HUES64 (cell line): Measurements from ENCODE around the gene WNT9A.
A peak's percentile ranks its signal among the peaks of the same experiment; 100 is the strongest.

Experiments used
- H3K27ac ChIP-seq: 2 replicates; pipeline ENCODE4 v1.7.0; 2013; ENCODE audit warnings: low read depth, low read length, inconsistent platforms
- H3K27me3 ChIP-seq: 2 replicates; pipeline ENCODE4 v1.6.1; 2013; ENCODE audit warnings: mild to moderate bottlenecking, low read length; ENCODE audit not compliant: insufficient read depth
- H3K36me3 ChIP-seq: 2 replicates; pipeline ENCODE4 v1.6.1; 2013; ENCODE audit warnings: mild to moderate bottlenecking, low read length; ENCODE audit not compliant: insufficient read depth
- H3K4me1 ChIP-seq: 2 replicates; pipeline ENCODE4 v1.6.1; 2013; ENCODE audit warnings: mild to moderate bottlenecking, low read length, moderate library complexity; ENCODE audit not compliant: insufficient read depth
- H3K4me3 ChIP-seq: 2 replicates; pipeline ENCODE4 v1.5.1; 2013; ENCODE audit warnings: mild to moderate bottlenecking, low read length, moderate library complexity
- H3K9ac ChIP-seq: 2 replicates; pipeline ENCODE4 v1.6.1; 2013; ENCODE audit warnings: mild to moderate bottlenecking, low read depth, low read length
- H3K9me3 ChIP-seq: 2 replicates; pipeline ENCODE4 v1.6.1; 2013; ENCODE audit warnings: low read depth, low read length; ENCODE audit not compliant: insufficient read depth
- WGBS: fragments of 150-250, 120-280 bp; methylation state at CpG from one replicate; pipeline ENCODE4 v1.1.7; 2013; ENCODE audit warnings: missing lambda C conversion rate; 5-methylcytosine and 5-hydroxymethylcytosine counted together

The WNT9A gene

DNA sequence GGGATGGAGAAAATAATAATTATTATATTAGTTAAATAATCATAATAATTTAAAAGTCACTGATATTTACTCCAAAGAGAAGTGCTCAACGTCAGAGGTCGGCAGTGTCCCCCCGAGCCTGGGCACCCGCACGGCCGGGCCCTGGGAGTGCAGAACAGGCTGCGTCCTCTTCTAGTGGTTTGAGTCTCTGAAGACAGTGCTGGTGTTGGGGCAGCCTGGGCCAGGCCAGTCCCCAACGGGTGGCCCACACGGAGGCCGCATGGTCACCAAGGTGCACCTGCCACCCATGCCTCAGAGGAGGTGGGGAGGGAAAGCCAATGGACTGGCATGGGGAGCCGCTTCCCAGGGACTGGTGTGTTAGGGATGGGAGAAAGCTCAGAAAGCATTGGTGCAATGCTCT lies 27.3 kb downstream of the WNT9A start:
- Histone ChIP-seq H3K27ac (no peak overlapping the region), H3K27me3 (no peaks in the 10 kb centered on the region), H3K9ac (no peak overlapping the region), H3K9me3 (no peaks in the 10 kb centered on the region), H3K4me3 (no peak overlapping the region), H3K4me1 (no peaks in the 10 kb centered on the region; the same call in 1 of the 2 replicates), H3K36me3 (no peaks in the 10 kb centered on the region)
- WGBS = 92% methylated on average over 11 of the region's 11 CpGs

DNA sequence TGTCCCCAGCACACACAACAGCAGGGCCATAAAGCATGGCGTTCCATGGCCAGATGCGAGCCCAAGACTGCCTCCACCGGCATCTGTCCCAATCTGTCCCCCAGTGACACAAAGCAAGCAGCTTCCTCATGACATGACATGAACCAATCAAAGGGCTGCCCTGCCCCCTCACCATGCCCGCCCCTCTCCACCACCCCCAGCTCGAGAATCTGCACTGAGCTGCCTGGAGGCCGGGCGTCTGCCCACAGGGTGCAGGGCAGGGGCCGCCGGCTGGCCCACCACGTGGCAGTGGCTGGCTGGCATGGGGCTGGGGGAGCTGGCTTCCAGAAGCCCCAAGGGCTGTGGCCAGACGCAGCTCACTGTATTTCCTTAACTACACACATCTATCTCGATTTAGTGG lies 27.8 kb downstream of the WNT9A start:
- Histone ChIP-seq H3K27ac (no peak overlapping the region), H3K4me3 (no peak overlapping the region), H3K4me1 (no peaks in the 10 kb centered on the region; the same call in 1 of the 2 replicates), H3K9me3 (no peaks in the 10 kb centered on the region), H3K9ac (no peak overlapping the region), H3K36me3 (no peaks in the 10 kb centered on the region), H3K27me3 (no peaks in the 10 kb centered on the region)
- WGBS = 31% methylated on average over 11 of the region's 12 CpGs

DNA sequence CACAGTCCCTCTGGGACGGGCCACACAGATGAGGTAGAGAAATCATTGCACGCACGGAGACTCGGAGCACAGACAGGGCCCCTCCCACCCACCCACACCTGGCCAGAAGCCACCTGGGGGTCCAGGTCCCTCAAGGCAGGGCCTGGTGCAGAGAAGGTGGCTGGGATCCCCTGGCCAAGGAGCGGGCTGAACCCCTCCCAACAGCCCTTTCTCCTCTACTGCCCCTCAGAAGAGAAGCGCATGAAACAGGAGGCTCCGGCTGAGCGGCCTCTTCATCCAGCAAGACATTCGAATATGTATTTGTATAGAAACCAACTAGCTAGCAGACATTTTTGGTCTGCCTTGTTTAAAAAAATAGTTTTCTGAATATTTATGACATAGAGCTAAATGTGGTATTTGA lies 29.0 kb downstream of the WNT9A start:
- H3K27ac ChIP-seq = no peak overlapping the region
- H3K36me3 ChIP-seq = no peaks in the 10 kb centered on the region
- H3K27me3 ChIP-seq = no peaks in the 10 kb centered on the region
- H3K9ac ChIP-seq = no peak overlapping the region
- no peak overlapping the region for H3K4me3 ChIP-seq
- WGBS = 86% methylated on average over 5 of the region's 9 CpGs
- no peaks in the 10 kb centered on the region for H3K9me3 ChIP-seq
- peaks cover 1% of the 10 kb centered on the region; the same call in 1 of the 2 replicates for H3K4me1 ChIP-seq

DNA sequence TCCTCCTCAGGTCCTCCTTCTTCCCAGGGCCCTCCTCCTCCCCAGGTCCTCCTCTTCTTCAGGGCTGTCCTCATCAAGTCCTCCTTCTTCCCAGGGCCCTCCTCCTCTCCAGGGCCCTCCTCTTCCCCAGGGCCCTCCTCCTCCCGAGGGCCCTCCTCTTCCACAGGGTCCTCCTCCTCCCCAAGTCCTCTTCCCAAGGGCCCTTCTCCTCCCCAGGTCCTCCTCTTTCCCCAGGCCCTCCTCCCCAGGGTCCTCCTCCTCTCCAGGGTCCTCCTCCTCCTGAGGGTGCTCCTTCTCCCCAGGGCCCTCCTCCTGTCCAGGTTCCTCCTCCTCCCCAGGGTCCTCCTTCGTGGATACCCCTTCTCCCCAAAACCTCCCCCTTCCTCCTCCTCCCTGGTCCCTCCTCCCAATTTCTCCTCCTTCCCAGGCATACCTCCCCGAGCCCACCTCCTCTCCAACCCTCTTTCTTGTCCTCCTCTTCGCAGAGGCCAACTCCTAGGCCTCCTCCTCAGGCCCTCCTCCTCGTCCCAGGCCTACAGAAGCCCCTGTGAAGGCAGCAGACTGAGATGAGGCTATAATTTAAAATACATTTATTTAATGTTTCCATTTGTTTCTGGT lies 29.5 kb downstream of the WNT9A start:
- no peaks in the 10 kb centered on the region for H3K27me3 ChIP-seq
- no peaks in the 10 kb centered on the region for H3K36me3 ChIP-seq
- H3K9ac ChIP-seq = no peak overlapping the region
- H3K9me3 ChIP-seq = no peaks in the 10 kb centered on the region
- no peak overlapping the region for H3K4me3 ChIP-seq
- peaks cover 7% of the 10 kb centered on the region for H3K4me1 ChIP-seq
- no peak overlapping the region for H3K27ac ChIP-seq
- WGBS = 87% methylated on average over 5 of the region's 5 CpGs

GRCh38 chr1:227917081-227917950 lies 30.4 kb downstream of the WNT9A start:
- no peaks in the 10 kb centered on the region for H3K27me3 ChIP-seq
- peaks cover 15% of the 10 kb centered on the region for H3K4me1 ChIP-seq
- H3K4me3 ChIP-seq = no peak overlapping the region
- H3K27ac ChIP-seq = no peak overlapping the region
- H3K9ac ChIP-seq = no peak overlapping the region
- WGBS = 87% methylated on average over 15 of the region's 15 CpGs
- H3K9me3 ChIP-seq = no peaks in the 10 kb centered on the region
- no peaks in the 10 kb centered on the region for H3K36me3 ChIP-seq

DNA sequence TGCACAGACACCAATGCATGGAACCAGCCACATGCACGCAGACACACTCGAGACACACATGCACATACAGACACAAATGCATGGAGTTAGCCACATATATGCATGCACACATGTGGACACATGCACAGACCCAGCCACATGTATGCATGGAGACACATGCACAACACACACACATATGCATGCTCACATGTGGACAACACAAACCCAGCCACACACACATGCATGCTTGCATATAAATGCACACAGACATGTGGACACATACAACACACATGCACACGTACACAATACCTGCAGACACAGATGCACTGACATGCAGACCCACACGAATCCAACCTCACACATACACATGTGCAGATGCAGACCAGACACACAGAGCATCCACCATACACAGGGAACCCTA lies 31.1 kb downstream of the WNT9A start:
- H3K27ac ChIP-seq = no peak overlapping the region
- peaks cover 15% of the 10 kb centered on the region for H3K4me1 ChIP-seq
- no peaks in the 10 kb centered on the region for H3K36me3 ChIP-seq
- H3K9ac ChIP-seq = no peak overlapping the region
- no peak overlapping the region for H3K4me3 ChIP-seq
- WGBS = 93% methylated on average over 4 of the region's 4 CpGs
- H3K9me3 ChIP-seq = no peaks in the 10 kb centered on the region
- H3K27me3 ChIP-seq = no peaks in the 10 kb centered on the region

DNA sequence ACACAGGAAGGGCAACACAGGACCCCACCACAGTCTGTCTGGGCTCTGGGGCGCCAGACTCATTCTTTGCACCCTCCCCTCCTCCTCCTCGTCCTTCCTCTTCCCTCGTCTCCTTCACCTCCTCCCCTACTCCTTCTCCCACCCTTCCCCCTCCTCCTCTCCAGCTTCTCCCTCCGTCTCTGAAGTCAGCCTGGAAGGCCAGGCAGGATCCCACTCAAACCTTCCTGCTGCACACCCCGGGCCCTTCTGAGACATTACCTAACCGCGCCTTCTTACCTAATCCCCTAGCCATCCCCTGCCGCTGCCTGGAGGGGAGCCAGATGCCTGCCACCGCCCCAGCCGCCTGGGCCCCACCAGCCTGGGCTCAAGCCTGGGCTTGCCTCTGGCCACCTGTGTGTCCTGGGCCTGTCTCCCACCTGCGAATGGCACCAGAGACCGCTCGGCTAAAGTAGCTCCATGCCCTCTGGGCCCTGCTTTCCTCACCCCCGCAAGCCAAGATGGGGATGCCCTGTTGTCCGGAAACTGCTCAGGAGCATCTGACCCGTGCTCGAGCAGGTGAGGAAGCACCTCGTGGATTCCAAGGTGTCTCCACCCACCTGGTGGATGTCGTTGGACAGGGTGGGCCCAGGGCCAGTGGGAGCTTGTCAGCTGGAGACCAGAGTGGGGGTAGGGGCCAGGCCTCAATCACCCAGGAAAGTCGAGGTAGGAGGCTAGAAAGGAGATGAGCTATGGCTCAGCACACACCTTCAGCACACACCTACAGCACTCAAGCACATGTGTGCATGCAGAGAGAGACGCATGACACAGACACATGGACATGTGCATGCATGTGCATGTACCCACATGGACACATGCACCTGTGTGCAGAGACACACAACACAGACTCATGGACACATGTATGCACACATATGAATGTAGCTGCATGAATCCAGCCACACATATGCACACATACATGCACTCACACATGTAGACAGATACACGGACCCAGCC lies 31.9 kb downstream of the WNT9A start:
- H3K36me3 ChIP-seq = no peaks in the 10 kb centered on the region
- 72% methylated on average over 22 of the region's 22 CpGs for WGBS

DNA sequence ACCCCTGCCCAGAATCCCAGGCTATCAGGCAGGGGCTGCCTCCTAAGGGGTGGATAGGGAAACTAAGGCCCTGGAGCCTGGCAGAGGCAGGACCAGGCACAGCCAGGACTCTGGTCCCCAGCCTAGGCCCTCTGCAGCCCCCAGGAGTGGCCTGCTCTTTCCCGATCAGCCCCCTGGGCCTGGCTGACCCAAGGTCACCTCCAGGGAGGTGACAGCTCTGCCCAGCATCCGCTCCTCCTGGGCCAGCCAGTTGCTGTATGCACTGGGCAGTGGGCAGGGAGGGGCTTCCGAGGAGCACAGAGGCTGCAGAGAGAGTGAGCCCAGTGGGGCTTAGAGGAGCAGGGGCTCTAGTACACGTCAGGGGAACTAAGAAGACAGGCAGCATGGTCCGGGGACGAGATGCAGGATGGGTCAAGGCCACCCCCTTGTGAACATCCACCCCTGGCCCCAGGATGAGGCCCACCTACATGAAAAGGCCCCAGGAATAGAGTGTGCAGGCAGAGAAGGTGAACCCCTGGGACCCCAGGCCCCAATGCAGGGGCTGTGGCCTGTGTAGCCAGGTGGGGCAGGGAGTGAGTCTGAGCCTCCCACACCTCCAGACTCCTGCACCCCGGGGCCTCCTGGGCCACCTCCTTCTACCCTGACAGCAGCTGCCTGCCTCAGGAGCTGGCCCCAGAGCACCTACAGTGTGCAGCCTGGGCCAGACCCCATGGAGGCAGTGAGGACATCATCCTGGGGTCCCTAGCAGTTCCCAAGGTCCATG lies 32.8 kb downstream of the WNT9A start:
- H3K36me3 ChIP-seq = no peaks in the 10 kb centered on the region
- no peak overlapping the region for H3K9ac ChIP-seq
- peaks cover 22% of the 10 kb centered on the region for H3K4me1 ChIP-seq
- H3K4me3 ChIP-seq = no peak overlapping the region
- H3K27ac ChIP-seq = 0 out of 2 replicates have a peak overlapping the region, but pooled peaks have one; percentile 30
- H3K9me3 ChIP-seq = no peaks in the 10 kb centered on the region
- no peaks in the 10 kb centered on the region for H3K27me3 ChIP-seq
- 84% methylated on average over 7 of the region's 7 CpGs for WGBS

More for the DNA sequence above, 31.9 kb downstream of the WNT9A start:
- Histone ChIP-seq H3K27me3 (no peaks in the 10 kb centered on the region), H3K4me3 (no peak overlapping the region), H3K9me3 (no peaks in the 10 kb centered on the region), H3K4me1 (peaks cover 15% of the 10 kb centered on the region), H3K27ac (no peak overlapping the region), H3K9ac (no peak overlapping the region)

DNA sequence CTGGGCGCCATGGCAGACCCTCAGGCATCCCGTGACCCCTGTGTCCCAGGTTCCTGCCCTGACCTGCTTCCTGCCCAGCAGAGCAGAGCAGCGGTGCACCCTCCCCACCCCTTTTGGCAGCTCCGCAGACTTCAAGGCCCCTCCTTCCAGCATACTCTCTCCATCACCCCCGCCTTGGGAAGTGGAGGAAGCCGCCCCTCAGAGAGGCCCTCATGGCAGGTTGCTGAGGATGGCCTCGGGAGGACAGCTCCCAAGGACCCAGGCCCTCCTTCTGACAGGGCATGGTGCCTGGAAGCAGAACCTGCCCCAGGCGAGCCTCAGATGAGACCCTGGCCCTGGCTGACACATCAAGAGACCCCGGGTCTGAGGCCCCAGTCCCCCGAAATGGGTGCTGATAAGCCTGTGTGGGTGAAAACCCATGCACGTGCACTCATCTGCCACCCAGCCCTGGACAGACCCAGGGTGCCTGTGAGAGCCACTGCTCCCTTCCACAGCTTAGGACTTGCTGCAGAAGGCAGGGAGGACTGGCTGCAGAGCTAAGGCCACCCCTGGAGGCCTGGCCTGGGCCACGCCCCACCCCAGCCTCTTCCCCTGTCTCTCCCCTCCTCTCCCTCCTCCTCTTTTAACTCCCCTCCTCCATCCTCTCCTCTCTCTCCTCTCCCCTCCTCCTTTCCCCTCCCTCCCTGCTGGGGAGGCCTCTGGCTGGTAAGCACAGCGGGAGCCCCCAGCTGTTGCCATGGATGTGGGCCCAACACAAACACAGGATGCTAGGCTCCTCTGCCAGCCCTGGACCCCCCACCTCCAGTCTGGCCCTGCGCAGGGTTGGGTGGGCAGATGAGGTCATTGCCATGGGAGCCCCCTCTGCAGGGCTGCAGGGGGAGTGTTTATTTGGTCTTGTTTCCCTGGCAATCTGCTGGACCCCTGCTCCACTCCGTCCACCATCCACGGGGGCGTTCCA lies 33.7 kb downstream of the WNT9A start:
- Histone ChIP-seq H3K9me3 (no peaks in the 10 kb centered on the region), H3K9ac (no peak overlapping the region), H3K27me3 (no peaks in the 10 kb centered on the region), H3K36me3 (no peaks in the 10 kb centered on the region), H3K4me3 (no peak overlapping the region), H3K27ac (0 out of 2 replicates have a peak overlapping the region, but pooled peaks have one; percentile 30), H3K4me1 (peaks cover 22% of the 10 kb centered on the region)
- 67% methylated on average over 17 of the region's 17 CpGs for WGBS
